Tibial nerve (tissue), 4 donors: ENCODE measurements around the gene SMARCA2.

ENCODE experiments used
- EP300 ChIP-seq, 2 donors: sonication (generic); formaldehyde crosslinking; IDR thresholded peaks; one replicate each; pipeline ENCODE4 v1.6.1; 2017; ENCODE audit warnings: antibody characterized with exemption in 2 of 2, mild to moderate bottlenecking in 1 of 2
- TF ChIP-seq, protein P1 (sequence below), 5 experiments: fragments of 200-600 bp in 3 of 5; fragments of 450-650 bp in 2 of 5; sonication (generic) in 3 of 5; IDR thresholded peaks; one replicate each; pipeline ENCODE4 v1.5.1; 2016 to 2019; ENCODE audit warnings: antibody characterized with exemption in 5 of 5, mild to moderate bottlenecking in 3 of 5, moderate library complexity in 2 of 5

DNA sequence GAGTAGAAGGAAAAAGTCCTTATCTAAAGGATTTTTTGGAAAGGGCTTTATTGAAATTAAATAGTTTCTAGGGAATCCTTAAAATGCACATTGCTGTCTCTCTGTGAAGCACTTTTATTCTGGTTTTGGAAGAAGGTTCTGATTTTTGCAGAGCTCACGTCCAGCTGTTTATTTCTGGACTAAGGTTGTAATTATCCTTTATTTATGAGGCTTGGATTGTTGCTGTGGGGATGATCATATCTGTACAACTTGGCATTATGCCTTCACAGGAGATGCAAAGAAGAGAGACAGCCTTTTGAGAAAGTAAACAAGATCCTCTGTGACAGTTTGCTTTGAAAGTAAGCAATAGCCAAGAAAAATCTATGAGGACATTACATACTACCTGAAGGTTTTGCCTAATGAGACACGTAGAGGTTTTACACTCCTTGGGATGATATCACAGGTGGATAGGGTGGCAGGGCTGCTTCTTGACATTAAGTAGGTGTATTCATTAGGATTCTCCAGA lies 14.6 kb downstream of the SMARCA2 start:
- TF ChIP-seq, protein P1, sequence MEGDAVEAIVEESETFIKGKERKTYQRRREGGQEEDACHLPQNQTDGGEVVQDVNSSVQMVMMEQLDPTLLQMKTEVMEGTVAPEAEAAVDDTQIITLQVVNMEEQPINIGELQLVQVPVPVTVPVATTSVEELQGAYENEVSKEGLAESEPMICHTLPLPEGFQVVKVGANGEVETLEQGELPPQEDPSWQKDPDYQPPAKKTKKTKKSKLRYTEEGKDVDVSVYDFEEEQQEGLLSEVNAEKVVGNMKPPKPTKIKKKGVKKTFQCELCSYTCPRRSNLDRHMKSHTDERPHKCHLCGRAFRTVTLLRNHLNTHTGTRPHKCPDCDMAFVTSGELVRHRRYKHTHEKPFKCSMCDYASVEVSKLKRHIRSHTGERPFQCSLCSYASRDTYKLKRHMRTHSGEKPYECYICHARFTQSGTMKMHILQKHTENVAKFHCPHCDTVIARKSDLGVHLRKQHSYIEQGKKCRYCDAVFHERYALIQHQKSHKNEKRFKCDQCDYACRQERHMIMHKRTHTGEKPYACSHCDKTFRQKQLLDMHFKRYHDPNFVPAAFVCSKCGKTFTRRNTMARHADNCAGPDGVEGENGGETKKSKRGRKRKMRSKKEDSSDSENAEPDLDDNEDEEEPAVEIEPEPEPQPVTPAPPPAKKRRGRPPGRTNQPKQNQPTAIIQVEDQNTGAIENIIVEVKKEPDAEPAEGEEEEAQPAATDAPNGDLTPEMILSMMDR (IDR thresholded peaks at IDR 0.05), result no peak
- TF ChIP-seq EP300 (IDR thresholded peaks at IDR 0.05), result no peak
